Natural killer cell (primary cell): ENCODE data around the gene PLAAT2. TPM values are rescaled to one million over a fixed set of nuclear protein-coding genes. Genes with fewer than 3 reads are reported as not detected.

Experiments used
- ATAC-seq, 3 donors: fragments of 150-1000 bp in 2 of 3; fragments of 200-7000 bp in 1 of 3; cut with Tn5 transposase; 1 replicate in 1 of 3; 2 replicates in 2 of 3; pipeline ENCODE4 v1.10.0; 2021; ENCODE audit warnings: mild to moderate bottlenecking in 2 of 3, moderate library complexity in 2 of 3
- DNase-seq, 2 donors: peaks; one replicate each; pipeline versions ENCODE4 v3.0.0 to v3.0.0-alpha.2; 2013 to 2021; ENCODE audit warnings: mixed read lengths in 1 of 2
- H3K27ac ChIP-seq: one replicate; pipeline ENCODE4 v1.5.1; 2013; ENCODE audit warnings: mild to moderate bottlenecking, low read length
- H3K27me3 ChIP-seq: one replicate; pipeline ENCODE4 v1.6.1; 2013; ENCODE audit warnings: low read length; ENCODE audit not compliant: control insufficient read depth, insufficient read depth
- H3K36me3 ChIP-seq: one replicate; pipeline ENCODE4 v1.6.1; 2013; ENCODE audit warnings: low read length; ENCODE audit not compliant: control insufficient read depth, insufficient read depth
- H3K4me1 ChIP-seq: one replicate; pipeline ENCODE4 v1.6.1; 2013; ENCODE audit warnings: low read length; ENCODE audit not compliant: control insufficient read depth, insufficient read depth
- H3K4me3 ChIP-seq: one replicate; pipeline ENCODE4 v1.5.1; 2013; ENCODE audit warnings: low read length
- H3K9me3 ChIP-seq: one replicate; pipeline ENCODE4 v1.6.1; 2013; ENCODE audit warnings: low read length; ENCODE audit not compliant: control insufficient read depth, insufficient read depth
- H3K27ac Mint-ChIP-seq, 2 donors: one replicate each; pipeline ENCODE4 v1.8.0; 2022; ENCODE audit warnings: mild to moderate bottlenecking in 2 of 2, mixed read lengths in 2 of 2, moderate library complexity in 1 of 2
- H3K27me3 Mint-ChIP-seq, 2 donors: one replicate each; pipeline ENCODE4 v1.8.0; 2022; ENCODE audit warnings: low read depth in 2 of 2, mixed read lengths in 2 of 2
- H3K36me3 Mint-ChIP-seq: one replicate; pipeline ENCODE4 v1.8.0; 2022; ENCODE audit warnings: mixed read lengths
- H3K4me1 Mint-ChIP-seq, 2 donors: one replicate each; pipeline ENCODE4 v1.8.0; 2022; ENCODE audit warnings: mixed read lengths in 2 of 2
- H3K4me3 Mint-ChIP-seq: one replicate; pipeline ENCODE4 v1.8.0; 2022; ENCODE audit warnings: mild to moderate bottlenecking, moderate library complexity, mixed read lengths
- H3K9me3 Mint-ChIP-seq, 2 donors: one replicate each; pipeline ENCODE4 v1.8.0; 2022; ENCODE audit warnings: mixed read lengths in 2 of 2
- WGBS: methylation state at CpG from one replicate; pipeline ENCODE4 v1.1.7; 2013; ENCODE audit warnings: missing lambda C conversion rate; ENCODE audit not compliant: insufficient coverage; 5-methylcytosine and 5-hydroxymethylcytosine counted together
- intact Hi-C: fragments of 100-400 bp; cut with micrococcal nuclease; formaldehyde crosslinking; loops from one replicate; pipeline ENCODE4 v1.14.2; 2022
- total RNA-seq, 4 donors: library from RNA; stranded (reverse); fragments of 120-200 nt in 1 of 4; gene quantifications; one replicate each; pipeline versions ENCODE4 v1.2.3 to v1.2.4, GENCODE V29; 2013 to 2022
- TF ChIP-seq, protein P1 (sequence below): fragments of 200-600 bp; IDR thresholded peaks from one replicate; pipeline ENCODE4 v1.8.0; 2022; ENCODE audit warnings: antibody characterized with exemption

The PLAAT2 gene
- total RNA-seq, 3 donors from 2014 or later (not counting 1 experiment from before 2014, with no cell fraction given), result 1.6 to 5.6 (median 4.6) TPM

GRCh38 chr11:63564056-63564774 is 1.0 kb upstream of the PLAAT2 start:
- 86% methylated on average over 4 of the region's 7 CpGs for whole genome bisulfite sequencing

GRCh38 chr11:63560506-63561180 is 2.5 kb downstream of the PLAAT2 start:
- peak in 1 of 2 donors; percentile 67 for DNase-seq
- TF ChIP-seq, protein P1, sequence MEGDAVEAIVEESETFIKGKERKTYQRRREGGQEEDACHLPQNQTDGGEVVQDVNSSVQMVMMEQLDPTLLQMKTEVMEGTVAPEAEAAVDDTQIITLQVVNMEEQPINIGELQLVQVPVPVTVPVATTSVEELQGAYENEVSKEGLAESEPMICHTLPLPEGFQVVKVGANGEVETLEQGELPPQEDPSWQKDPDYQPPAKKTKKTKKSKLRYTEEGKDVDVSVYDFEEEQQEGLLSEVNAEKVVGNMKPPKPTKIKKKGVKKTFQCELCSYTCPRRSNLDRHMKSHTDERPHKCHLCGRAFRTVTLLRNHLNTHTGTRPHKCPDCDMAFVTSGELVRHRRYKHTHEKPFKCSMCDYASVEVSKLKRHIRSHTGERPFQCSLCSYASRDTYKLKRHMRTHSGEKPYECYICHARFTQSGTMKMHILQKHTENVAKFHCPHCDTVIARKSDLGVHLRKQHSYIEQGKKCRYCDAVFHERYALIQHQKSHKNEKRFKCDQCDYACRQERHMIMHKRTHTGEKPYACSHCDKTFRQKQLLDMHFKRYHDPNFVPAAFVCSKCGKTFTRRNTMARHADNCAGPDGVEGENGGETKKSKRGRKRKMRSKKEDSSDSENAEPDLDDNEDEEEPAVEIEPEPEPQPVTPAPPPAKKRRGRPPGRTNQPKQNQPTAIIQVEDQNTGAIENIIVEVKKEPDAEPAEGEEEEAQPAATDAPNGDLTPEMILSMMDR, result no peak
- Mint-ChIP-seq H3K36me3 (no peaks in the 10 kb centered on the region), H3K27me3 (no peaks in the 10 kb centered on the region), H3K4me1 (peaks cover 41% of the 10 kb centered on the region in 2 donors), H3K9me3 (no peaks in the 10 kb centered on the region), H3K27ac (peak overlapping the region; percentile 33 to 72), H3K4me3 (peak overlapping the region; percentile 36)
- 53% methylated on average over 5 of the region's 7 CpGs for WGBS
- ATAC-seq, result peak; percentile 22 to 54 (median 34)
- Histone ChIP-seq H3K4me1 (peaks cover 47% of the 10 kb centered on the region), H3K36me3 (no peaks in the 10 kb centered on the region), H3K27me3 (no peaks in the 10 kb centered on the region), H3K4me3 (no peak overlapping the region), H3K9me3 (no peaks in the 10 kb centered on the region), H3K27ac (peak overlapping the region; percentile 14)
- intact Hi-C loops, result no loop called here

More at GRCh38 chr11:63564056-63564774, 1.0 kb upstream of the PLAAT2 start:
- no peak overlapping the region for H3K27ac ChIP-seq
- peak in 1 of 2 donors; percentile 62 for DNase-seq
- H3K36me3 Mint-ChIP-seq, result no peaks in the 10 kb centered on the region
- no peaks in the 10 kb centered on the region for H3K27me3 ChIP-seq
- H3K27me3 Mint-ChIP-seq, result no peaks in the 10 kb centered on the region
- no peaks in the 10 kb centered on the region for H3K9me3 ChIP-seq
- no peak overlapping the region for H3K4me3 ChIP-seq
- peaks cover 60% of the 10 kb centered on the region for H3K4me1 ChIP-seq
- TF ChIP-seq, protein P1, result no peak
- H3K4me1 Mint-ChIP-seq, result peaks cover 51 to 53% of the 10 kb centered on the region in 2 donors
- peak overlapping the region; percentile 33 for H3K4me3 Mint-ChIP-seq
- no peaks in the 10 kb centered on the region for H3K9me3 Mint-ChIP-seq
- intact Hi-C loops, result no loop called here
- ATAC-seq, result peak; percentile 11 to 35 (median 20)
- peak overlapping the region; percentile 93 to 96 for H3K27ac Mint-ChIP-seq
- no peaks in the 10 kb centered on the region for H3K36me3 ChIP-seq

DNA sequence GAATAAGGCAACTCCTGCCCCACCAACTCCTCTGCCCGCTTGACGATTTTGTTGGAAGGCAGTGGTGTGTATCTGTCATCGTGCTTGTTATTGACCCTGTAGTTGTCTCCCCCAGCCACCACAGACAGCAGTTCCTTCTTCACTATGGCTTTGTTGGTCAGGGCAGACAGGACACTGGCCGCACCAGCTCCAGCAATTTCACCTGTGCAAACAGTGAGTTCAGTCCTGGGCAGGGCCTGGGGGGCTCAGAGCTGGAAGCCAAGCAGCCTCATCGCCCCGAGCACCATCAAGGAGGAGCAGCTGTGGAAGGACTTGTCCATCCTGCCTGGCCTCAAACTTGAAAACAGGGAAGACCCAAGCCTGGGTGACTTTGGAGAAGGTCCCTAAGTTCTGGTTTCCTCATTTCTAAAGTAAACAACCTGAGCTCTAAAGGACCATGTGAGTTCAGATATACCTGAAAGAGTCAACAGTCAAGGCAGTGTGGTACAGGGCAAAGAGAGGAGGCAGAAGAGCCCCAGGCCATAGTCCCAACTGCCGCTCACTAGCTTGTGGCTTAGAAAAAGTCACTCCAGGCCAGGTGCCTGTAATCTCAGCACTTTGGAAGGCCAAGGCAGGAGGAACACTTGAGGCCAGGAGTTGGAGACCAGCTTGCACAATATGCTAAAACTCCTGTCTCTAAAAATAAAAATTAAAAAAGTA is 4.6 kb downstream of the PLAAT2 start:
- no peak overlapping the region for H3K27ac Mint-ChIP-seq
- peaks cover 42 to 44% of the 10 kb centered on the region in 2 donors for H3K4me1 Mint-ChIP-seq
- H3K27ac ChIP-seq, result no peak overlapping the region
- H3K9me3 ChIP-seq, result no peaks in the 10 kb centered on the region
- H3K9me3 Mint-ChIP-seq, result no peaks in the 10 kb centered on the region
- 96% methylated on average over 7 of the region's 7 CpGs for WGBS
- peaks cover 41% of the 10 kb centered on the region for H3K4me1 ChIP-seq
- H3K36me3 ChIP-seq, result no peaks in the 10 kb centered on the region
- intact Hi-C loops, result no loop called here
- no peak for DNase-seq
- no peak overlapping the region for H3K4me3 Mint-ChIP-seq
- H3K27me3 ChIP-seq, result no peaks in the 10 kb centered on the region
- no peak for ATAC-seq
- H3K27me3 Mint-ChIP-seq, result no peaks in the 10 kb centered on the region
- TF ChIP-seq, protein P1, result no peak
- H3K36me3 Mint-ChIP-seq, result no peaks in the 10 kb centered on the region
- H3K4me3 ChIP-seq, result no peak overlapping the region
